ENCODE results near the gene SLC26A9. TPM values are rescaled to one million over a fixed set of nuclear protein-coding genes. Genes with fewer than 3 reads are reported as not detected.
A peak's percentile ranks its signal among the peaks of the same experiment; 100 is the strongest.

Gene SLC26A9
- total and polyA plus RNA-seq, 9 of the 15 experiments (the other 6 are each of a cell fraction or from before 2014, with no cell fraction given), result 0.03 TPM; not detected in 8

DNA sequence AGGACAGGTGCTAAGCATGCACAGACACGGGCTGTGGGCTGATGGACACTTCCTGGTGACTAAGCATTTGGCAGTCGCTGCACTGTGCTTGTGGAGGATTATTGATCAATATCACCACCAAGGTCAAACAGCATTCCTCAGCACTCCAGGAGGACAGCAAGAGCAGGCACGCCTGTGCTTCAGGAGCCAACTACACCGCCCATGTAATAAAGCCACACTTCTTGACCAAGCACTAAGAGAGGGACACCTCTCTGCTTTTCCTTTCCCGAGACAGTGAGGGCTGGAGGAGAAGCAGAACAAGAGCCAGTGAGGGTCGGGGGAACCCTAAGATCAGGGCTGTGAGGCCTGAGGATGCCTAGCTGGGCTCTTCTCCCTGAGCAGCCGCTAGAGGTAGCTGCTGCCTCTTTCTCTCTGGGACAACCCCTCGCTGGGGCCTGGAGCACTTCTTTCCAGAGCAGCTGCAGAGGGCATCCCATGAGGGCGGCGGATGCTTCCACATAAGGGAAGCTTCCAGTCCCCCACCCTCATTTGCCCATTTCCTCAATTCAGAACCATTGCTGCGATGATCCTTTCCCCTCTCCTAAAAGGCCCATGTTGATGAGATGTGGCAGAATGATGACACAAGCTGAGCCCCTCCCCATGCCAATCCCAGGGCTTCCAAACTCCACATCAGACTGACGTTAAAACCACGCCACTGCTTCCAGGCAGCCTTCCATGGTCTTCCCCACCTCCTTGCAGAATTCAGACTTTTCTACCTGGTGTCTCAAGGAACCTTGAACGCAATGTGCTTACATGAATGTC lies 40.9 kb upstream of the SLC26A9 start (continued):
- TF ChIP-seq MAZ (CRISPR knock-in tag; conservative IDR thresholded peaks at IDR 0.05 in 1 of 2, IDR thresholded peaks at IDR 0.05 in 1 of 2), result peak in 1 of 2 experiments; percentile 55; a peak in 1 of 4 replicates
- TF ChIP-seq CTBP1 (IDR thresholded peaks at IDR 0.05; ENCODE audit: borderline replicate concordance), result peak; percentile 62
- no peak for TF ChIP-seq MBD2 (IDR thresholded peaks at IDR 0.05; ENCODE audit: borderline replicate concordance, low read depth)
- no peak for TF ChIP-seq ESRRB (CRISPR knock-in tag; IDR thresholded peaks at IDR 0.05; ENCODE audit: borderline replicate concordance)
- TF ChIP-seq, protein P1, sequence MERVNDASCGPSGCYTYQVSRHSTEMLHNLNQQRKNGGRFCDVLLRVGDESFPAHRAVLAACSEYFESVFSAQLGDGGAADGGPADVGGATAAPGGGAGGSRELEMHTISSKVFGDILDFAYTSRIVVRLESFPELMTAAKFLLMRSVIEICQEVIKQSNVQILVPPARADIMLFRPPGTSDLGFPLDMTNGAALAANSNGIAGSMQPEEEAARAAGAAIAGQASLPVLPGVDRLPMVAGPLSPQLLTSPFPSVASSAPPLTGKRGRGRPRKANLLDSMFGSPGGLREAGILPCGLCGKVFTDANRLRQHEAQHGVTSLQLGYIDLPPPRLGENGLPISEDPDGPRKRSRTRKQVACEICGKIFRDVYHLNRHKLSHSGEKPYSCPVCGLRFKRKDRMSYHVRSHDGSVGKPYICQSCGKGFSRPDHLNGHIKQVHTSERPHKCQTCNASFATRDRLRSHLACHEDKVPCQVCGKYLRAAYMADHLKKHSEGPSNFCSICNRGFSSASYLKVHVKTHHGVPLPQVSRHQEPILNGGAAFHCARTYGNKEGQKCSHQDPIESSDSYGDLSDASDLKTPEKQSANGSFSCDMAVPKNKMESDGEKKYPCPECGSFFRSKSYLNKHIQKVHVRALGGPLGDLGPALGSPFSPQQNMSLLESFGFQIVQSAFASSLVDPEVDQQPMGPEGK (CRISPR knock-in tag; IDR thresholded peaks at IDR 0.05; ENCODE audit: borderline replicate concordance), result no peak
- no peak for TF ChIP-seq GTF2A2 (tag; IDR thresholded peaks at IDR 0.05)
- TF ChIP-seq TBP (optimal IDR thresholded peaks at IDR 0.05; ENCODE audit: low read depth, low read length), result no peak
- no peak for TF ChIP-seq MYC (IDR thresholded peaks at IDR 0.05; ENCODE audit: low read depth, low read length)
- TF ChIP-seq MYC (CRISPR knock-in tag; IDR thresholded peaks at IDR 0.05; ENCODE audit: borderline replicate concordance, low read depth), result no peak
- TF ChIP-seq, protein P2, sequence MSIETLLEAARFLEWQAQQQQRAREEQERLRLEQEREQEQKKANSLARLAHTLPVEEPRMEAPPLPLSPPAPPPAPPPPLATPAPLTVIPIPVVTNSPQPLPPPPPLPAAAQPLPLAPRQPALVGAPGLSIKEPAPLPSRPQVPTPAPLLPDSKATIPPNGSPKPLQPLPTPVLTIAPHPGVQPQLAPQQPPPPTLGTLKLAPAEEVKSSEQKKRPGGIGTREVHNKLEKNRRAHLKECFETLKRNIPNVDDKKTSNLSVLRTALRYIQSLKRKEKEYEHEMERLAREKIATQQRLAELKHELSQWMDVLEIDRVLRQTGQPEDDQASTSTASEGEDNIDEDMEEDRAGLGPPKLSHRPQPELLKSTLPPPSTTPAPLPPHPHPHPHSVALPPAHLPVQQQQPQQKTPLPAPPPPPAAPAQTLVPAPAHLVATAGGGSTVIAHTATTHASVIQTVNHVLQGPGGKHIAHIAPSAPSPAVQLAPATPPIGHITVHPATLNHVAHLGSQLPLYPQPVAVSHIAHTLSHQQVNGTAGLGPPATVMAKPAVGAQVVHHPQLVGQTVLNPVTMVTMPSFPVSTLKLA (conservative IDR thresholded peaks at IDR 0.05), result no peak
- TF ChIP-seq ZNF707 (CRISPR knock-in tag; conservative IDR thresholded peaks at IDR 0.05), result no peak
- TF ChIP-seq, protein P3, sequence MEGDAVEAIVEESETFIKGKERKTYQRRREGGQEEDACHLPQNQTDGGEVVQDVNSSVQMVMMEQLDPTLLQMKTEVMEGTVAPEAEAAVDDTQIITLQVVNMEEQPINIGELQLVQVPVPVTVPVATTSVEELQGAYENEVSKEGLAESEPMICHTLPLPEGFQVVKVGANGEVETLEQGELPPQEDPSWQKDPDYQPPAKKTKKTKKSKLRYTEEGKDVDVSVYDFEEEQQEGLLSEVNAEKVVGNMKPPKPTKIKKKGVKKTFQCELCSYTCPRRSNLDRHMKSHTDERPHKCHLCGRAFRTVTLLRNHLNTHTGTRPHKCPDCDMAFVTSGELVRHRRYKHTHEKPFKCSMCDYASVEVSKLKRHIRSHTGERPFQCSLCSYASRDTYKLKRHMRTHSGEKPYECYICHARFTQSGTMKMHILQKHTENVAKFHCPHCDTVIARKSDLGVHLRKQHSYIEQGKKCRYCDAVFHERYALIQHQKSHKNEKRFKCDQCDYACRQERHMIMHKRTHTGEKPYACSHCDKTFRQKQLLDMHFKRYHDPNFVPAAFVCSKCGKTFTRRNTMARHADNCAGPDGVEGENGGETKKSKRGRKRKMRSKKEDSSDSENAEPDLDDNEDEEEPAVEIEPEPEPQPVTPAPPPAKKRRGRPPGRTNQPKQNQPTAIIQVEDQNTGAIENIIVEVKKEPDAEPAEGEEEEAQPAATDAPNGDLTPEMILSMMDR (IDR thresholded peaks at IDR 0.05 in 2 of 3, conservative IDR thresholded peaks at IDR 0.05 in 1 of 3; ENCODE audit: insufficient read depth in 2 of 3, low read depth in 1 of 3, low read length in 3 of 3), result peak; percentile 87 to 93 (median 91)
- TF ChIP-seq FOXJ2 (tag; IDR thresholded peaks at IDR 0.05), result no peak
- TF ChIP-seq HEY1 (CRISPR knock-in tag; IDR thresholded peaks at IDR 0.05; ENCODE audit: borderline replicate concordance), result no peak
- TF ChIP-seq JUND (IDR thresholded peaks at IDR 0.05; ENCODE audit: borderline replicate concordance, low read depth, low read length), result no peak
- no peak for TF ChIP-seq JUND (tag; IDR thresholded peaks at IDR 0.05; ENCODE audit: borderline replicate concordance, low read depth, low read length)
- TF ChIP-seq ZNF217 (CRISPR knock-in tag; IDR thresholded peaks at IDR 0.05), result no peak
- TF ChIP-seq SRSF9 (IDR thresholded peaks at IDR 0.05; ENCODE audit: borderline replicate concordance, low read depth, low read length), result no peak
